Stimulated activated effector memory CD8-positive, alpha-beta T cell treated with anti-CD3 and anti-CD28 coated beads, Interleukin-12 subunit alpha, Interleukin-12 subunit beta, amount 100 ng/mL, for 72 hours (primary cell): ENCODE data around the gene ZDHHC21.
A peak's percentile ranks its signal among the peaks of the same experiment; 100 is the strongest.

Experiments
- ATAC-seq: fragments of 150-1000 bp; cut with Tn5 transposase; 2 replicates; pipeline ENCODE4 v1.10.0; 2021
- DNase-seq, 2 donors: peaks; one replicate each; pipeline ENCODE4 v3.0.0; 2021 to 2022; ENCODE audit warnings: low spot score in 2 of 2
- H3K27ac Mint-ChIP-seq: one replicate; pipeline ENCODE4 v1.8.0; 2022; ENCODE audit warnings: mild to moderate bottlenecking, mixed read lengths
- H3K36me3 Mint-ChIP-seq: one replicate; pipeline ENCODE4 v1.8.0; 2022; ENCODE audit warnings: mild to moderate bottlenecking, mixed read lengths
- H3K4me1 Mint-ChIP-seq: one replicate; pipeline ENCODE4 v1.8.0; 2022; ENCODE audit warnings: mixed read lengths
- H3K4me3 Mint-ChIP-seq: one replicate; pipeline ENCODE4 v1.8.0; 2022; ENCODE audit warnings: mild to moderate bottlenecking, mixed read lengths
- H3K9me3 Mint-ChIP-seq: one replicate; pipeline ENCODE4 v1.8.0; 2022; ENCODE audit warnings: mixed read lengths

Gene ZDHHC21

GRCh38 chr9:14693251-14693861, at the start of gene ZDHHC21:
Gene ZDHHC21 (minus strand): TSS chr9:14693432. CDS start chr9:14674340, 19,092 bp downstream.
- H3K4me1 Mint-ChIP-seq = peaks cover 42% of the 10 kb centered on the region
- H3K9me3 Mint-ChIP-seq = no peaks in the 10 kb centered on the region
- H3K36me3 Mint-ChIP-seq = peaks cover 12% of the 10 kb centered on the region
- H3K4me3 Mint-ChIP-seq = peak within 1 kb of the TSS; percentile 88
- DNase-seq (peak; percentile 52 to 82), ATAC-seq (peak; percentile 93)
- peak within 1 kb of the TSS; percentile 94 for H3K27ac Mint-ChIP-seq

- no peaks in the 10 kb centered on the region for H3K4me1 Mint-ChIP-seq
- no peaks in the 10 kb centered on the region for H3K36me3 Mint-ChIP-seq
- DNase-seq = no peak
Observed at GRCh38 chr9:14741369-14741768, 48.1 kb upstream of the ZDHHC21 start.

GRCh38 chr9:14733133-14733532, 39.9 kb upstream of the ZDHHC21 start:
- ATAC-seq = no peak
- DNase-seq = no peak
- H3K9me3 Mint-ChIP-seq = no peaks in the 10 kb centered on the region
- H3K4me3 Mint-ChIP-seq = no peak overlapping the region
- H3K36me3 Mint-ChIP-seq = no peaks in the 10 kb centered on the region
- H3K4me1 Mint-ChIP-seq = no peaks in the 10 kb centered on the region
- no peak overlapping the region for H3K27ac Mint-ChIP-seq

More at GRCh38 chr9:14741369-14741768, 48.1 kb upstream of the ZDHHC21 start:
- Mint-ChIP-seq H3K27ac (no peak overlapping the region), H3K4me3 (no peak overlapping the region), H3K9me3 (no peaks in the 10 kb centered on the region)
- ATAC-seq = no peak

- no peaks in the 10 kb centered on the region for H3K9me3 Mint-ChIP-seq
- ATAC-seq (no peak), DNase-seq (no peak)
Observed at GRCh38 chr9:14731294-14731981, 38.2 kb upstream of the ZDHHC21 start.

GRCh38 chr9:14730461-14730898, 37.2 kb upstream of the ZDHHC21 start:
- Mint-ChIP-seq H3K9me3 (no peaks in the 10 kb centered on the region), H3K36me3 (no peaks in the 10 kb centered on the region), H3K4me1 (no peaks in the 10 kb centered on the region), H3K27ac (no peak overlapping the region), H3K4me3 (no peak overlapping the region)
- ATAC-seq = no peak
- no peak for DNase-seq

More at GRCh38 chr9:14731294-14731981, 38.2 kb upstream of the ZDHHC21 start:
- no peaks in the 10 kb centered on the region for H3K36me3 Mint-ChIP-seq
- no peak overlapping the region for H3K27ac Mint-ChIP-seq
- no peak overlapping the region for H3K4me3 Mint-ChIP-seq
- H3K4me1 Mint-ChIP-seq = no peaks in the 10 kb centered on the region

GRCh38 chr9:14723301-14723700, 30.1 kb upstream of the ZDHHC21 start:
- no peaks in the 10 kb centered on the region for H3K4me1 Mint-ChIP-seq
- no peak overlapping the region for H3K27ac Mint-ChIP-seq
- H3K36me3 Mint-ChIP-seq = no peaks in the 10 kb centered on the region
- no peak for DNase-seq
- H3K4me3 Mint-ChIP-seq = no peak overlapping the region
- H3K9me3 Mint-ChIP-seq = no peaks in the 10 kb centered on the region
- no peak for ATAC-seq

- Mint-ChIP-seq H3K9me3 (no peaks in the 10 kb centered on the region), H3K27ac (no peak within 1 kb of the TSS), H3K4me1 (no peaks in the 10 kb centered on the region), H3K36me3 (no peaks in the 10 kb centered on the region), H3K4me3 (no peak within 1 kb of the TSS)
- ATAC-seq (no peak), DNase-seq (no peak)
Observed at GRCh38 chr9:14722391-14723035, 29.3 kb upstream of the ZDHHC21 start, which contains the start of gene CER1. Gene CER1 (minus strand): TSS chr9:14722733. CDS start chr9:14722672, 61 bp downstream.

- no peak for ATAC-seq
Observed at GRCh38 chr9:14719231-14719923, 26.1 kb upstream of the ZDHHC21 start.

GRCh38 chr9:14715102-14715501, 21.9 kb upstream of the ZDHHC21 start:
- DNase-seq = no peak
- Mint-ChIP-seq H3K36me3 (no peaks in the 10 kb centered on the region), H3K27ac (no peak overlapping the region), H3K4me1 (no peaks in the 10 kb centered on the region), H3K4me3 (no peak overlapping the region), H3K9me3 (peaks cover 2% of the 10 kb centered on the region)
- ATAC-seq = no peak

More at GRCh38 chr9:14719231-14719923, 26.1 kb upstream of the ZDHHC21 start:
- Mint-ChIP-seq H3K9me3 (no peaks in the 10 kb centered on the region), H3K36me3 (no peaks in the 10 kb centered on the region), H3K27ac (no peak overlapping the region), H3K4me3 (no peak overlapping the region), H3K4me1 (no peaks in the 10 kb centered on the region)
- no peak for DNase-seq

GRCh38 chr9:14713187-14713767, 20.0 kb upstream of the ZDHHC21 start:
- Mint-ChIP-seq H3K9me3 (peaks cover 6% of the 10 kb centered on the region), H3K4me3 (no peak overlapping the region), H3K4me1 (no peaks in the 10 kb centered on the region), H3K36me3 (no peaks in the 10 kb centered on the region), H3K27ac (no peak overlapping the region)
- no peak for ATAC-seq
- DNase-seq = no peak

GRCh38 chr9:14710804-14711203, 17.6 kb upstream of the ZDHHC21 start:
- Mint-ChIP-seq H3K4me1 (no peaks in the 10 kb centered on the region), H3K36me3 (no peaks in the 10 kb centered on the region), H3K27ac (no peak overlapping the region), H3K4me3 (no peak overlapping the region), H3K9me3 (peaks cover 14% of the 10 kb centered on the region)
- DNase-seq (no peak), ATAC-seq (no peak)

GRCh38 chr9:14706530-14707140, 13.4 kb upstream of the ZDHHC21 start:
- H3K9me3 Mint-ChIP-seq = peaks cover 22% of the 10 kb centered on the region
- DNase-seq = no peak
- no peak overlapping the region for H3K27ac Mint-ChIP-seq
- H3K36me3 Mint-ChIP-seq = no peaks in the 10 kb centered on the region
- no peaks in the 10 kb centered on the region for H3K4me1 Mint-ChIP-seq
- no peak overlapping the region for H3K4me3 Mint-ChIP-seq
- no peak for ATAC-seq

- no peak for ATAC-seq
- no peak for DNase-seq
- H3K9me3 Mint-ChIP-seq = peaks cover 20% of the 10 kb centered on the region
- H3K27ac Mint-ChIP-seq = no peak overlapping the region
- H3K4me1 Mint-ChIP-seq = no peaks in the 10 kb centered on the region
- no peak overlapping the region for H3K4me3 Mint-ChIP-seq
- H3K36me3 Mint-ChIP-seq = no peaks in the 10 kb centered on the region
Observed at GRCh38 chr9:14705079-14705478, 11.8 kb upstream of the ZDHHC21 start.

- no peak for DNase-seq
- H3K4me1 Mint-ChIP-seq = no peaks in the 10 kb centered on the region
- peaks cover 20% of the 10 kb centered on the region for H3K9me3 Mint-ChIP-seq
- H3K4me3 Mint-ChIP-seq = no peak overlapping the region
- no peak for ATAC-seq
- no peak overlapping the region for H3K27ac Mint-ChIP-seq
- H3K36me3 Mint-ChIP-seq = no peaks in the 10 kb centered on the region
Observed at GRCh38 chr9:14704281-14704680, 11.0 kb upstream of the ZDHHC21 start.
